Measurements from ENCODE around the gene DCAF10. TPM values are rescaled to one million over a fixed set of nuclear protein-coding genes. Genes with fewer than 3 reads are reported as not detected.

Gene DCAF10
- total RNA-seq (2021; fragmentation: NEBNext Ultra II Directional; extraction: Animal tissue kit (Norgen Biotek cat#: 25700)): 11.1 and 15.0 TPM in 2 replicates
- polyA plus RNA-seq (2011; rRNA removed): 6.7 and 7.1 TPM in 2 replicates
- 6.3 TPM for polyA plus RNA-seq (2011; cell fraction: cytosol; rRNA removed)
- 6.5 TPM for polyA plus RNA-seq (2011; cell fraction: nucleus; rRNA removed)
- 8.2 to 12.1 TPM (median 10.5 TPM) in 4 replicates for polyA plus RNA-seq (2012, experiment 1 of 2)
- 2.2 TPM for polyA plus RNA-seq (2012, experiment 2 of 2)
- 8.3 TPM for polyA plus RNA-seq (2013, experiment 1 of 2)
- polyA plus RNA-seq (2013, experiment 2 of 2): 7.4 TPM
- polyA minus RNA-seq (2011; rRNA and poly(A)+ RNA removed): 30.9 and 32.1 TPM in 2 replicates
- polyA minus RNA-seq (2011; cell fraction: cytosol; rRNA and poly(A)+ RNA removed): 11.1 TPM
- polyA minus RNA-seq (2011; cell fraction: nucleus; rRNA and poly(A)+ RNA removed): 25.4 TPM
- long read RNA-seq, experiment 1, partial matches to known transcripts: 1 of 17 reads
- long read RNA-seq, experiment 1, other reads (novel, unspliced or antisense): 13 of 17 reads
- long read RNA-seq, experiment 2, partial matches to known transcripts: 0 of 2 reads
- long read RNA-seq, experiment 2, other reads (novel, unspliced or antisense): 2 of 2 reads

- Histone ChIP-seq H2BK120ac (replicated peaks; ENCODE audit: low read depth, low read length) (no peak within 1 kb of the TSS), H2AFZ (ENCODE audit: low read length) (peak within 1 kb of the TSS; percentile 99), H4K8ac (ENCODE audit: extremely low read depth, insufficient read depth, low read length) (peak within 1 kb of the TSS; percentile 93; the same call in 1 of the 2 replicates), H3K27me3 (replicated peaks in 1 of 4; ENCODE audit: control insufficient read depth in 3 of 4, extremely low read depth in 1 of 4, insufficient read depth in 3 of 4, low read length in 3 of 4) (no peaks in the 10 kb centered on the region), H4K5ac (ENCODE audit: insufficient read length, low read depth, low read length) (peak within 1 kb of the TSS; percentile 96), H3K4me2 (ENCODE audit: insufficient read depth in 1 of 2, low read depth in 2 of 2, low read length in 2 of 2) (peak within 1 kb of the TSS; percentile 95 to 100), H4K91ac (replicated peaks; ENCODE audit: insufficient read length, low read length) (peak within 1 kb of the TSS; percentile 81), H3K9me3 (ENCODE audit: insufficient read depth in 2 of 2, low read depth in 1 of 2, low read length in 1 of 2) (no peaks in the 10 kb centered on the region), H2BK12ac (ENCODE audit: low read depth, low read length) (no peak within 1 kb of the TSS), H3K23ac (ENCODE audit: insufficient read length) (no peak within 1 kb of the TSS), H3K4me3 (ENCODE audit: extremely low read depth in 1 of 4, insufficient read depth in 2 of 4, low read depth in 3 of 4, low read length in 4 of 4) (peak within 1 kb of the TSS; percentile 70 to 97 (median 83)), H3K14ac (ENCODE audit: insufficient read length) (no peak within 1 kb of the TSS), H2AK5ac (ENCODE audit: low read depth, low read length) (no peak within 1 kb of the TSS), H3K9ac (replicated peaks in 1 of 4; ENCODE audit: extremely low read depth in 1 of 4, low read depth in 3 of 4, low read length in 3 of 4) (peak within 1 kb of the TSS; percentile 75 to 94 (median 92)), H3K4ac (replicated peaks; ENCODE audit: insufficient read length, low read depth, low read length) (peak within 1 kb of the TSS; percentile 88), H3K18ac (ENCODE audit: extremely low read depth, low read length) (peak within 1 kb of the TSS; percentile 60; the same call in 1 of the 2 replicates), H3K23me2 (ENCODE audit: low read depth, low read length) (peaks cover 6% of the 10 kb centered on the region; the same call in 1 of the 2 replicates), H2BK20ac (ENCODE audit: low read length) (no peak within 1 kb of the TSS), H3K4me1 (replicated peaks in 1 of 4; ENCODE audit: control insufficient read depth in 3 of 4, insufficient read depth in 4 of 4, low read length in 3 of 4) (peaks cover 2 to 11% (median 5%) of the 10 kb centered on the region in 4 experiments; a peak in 6 of 7 replicates), H2BK15ac (ENCODE audit: low read length) (no peak within 1 kb of the TSS), H3K27ac (ENCODE audit: low read depth, low read length) (peak within 1 kb of the TSS; percentile 58), H3K79me2 (ENCODE audit: control insufficient read depth in 1 of 2, insufficient read depth in 2 of 2, low read length in 2 of 2) (peaks cover 0 to 24% of the 10 kb centered on the region in 2 experiments; a peak in 2 of 4 replicates), H3K36me3 (ENCODE audit: control insufficient read depth in 2 of 4, insufficient read depth in 4 of 4, low read length in 3 of 4) (no peaks in the 10 kb centered on the region), H4K20me1 (replicated peaks in 1 of 2; ENCODE audit: control insufficient read depth in 1 of 2, insufficient read depth in 2 of 2, low read length in 2 of 2) (peaks cover 4 to 8% of the 10 kb centered on the region in 2 experiments), H3K56ac (replicated peaks; ENCODE audit: insufficient read length, low read depth, low read length) (peak within 1 kb of the TSS; percentile 55), H2BK5ac (ENCODE audit: low read depth, low read length) (peak within 1 kb of the TSS; percentile 35), H3K79me1 (ENCODE audit: low read depth, low read length) (peaks cover 2% of the 10 kb centered on the region; the same call in 1 of the 2 replicates)
- ChIA-PET POLR2A (ENCODE audit: partially characterized antibody) (interaction anchor here (0.7 to 2.2 kb wide), 11 partner anchors 11 to 315 kb away, joined by 3 to 20 read pairs (median 3); partner anchors contain the start of genes EXOSC3, POLR1E, TOMM5 and TRMT10B), CTCF (ENCODE audit: partially characterized antibody) (interaction anchor here (0.7 to 2.0 kb wide), 3 partner anchors 14 to 27 kb away, joined by 3 to 10 read pairs (median 5); partner anchors contain the start of gene EXOSC3)
- DNase-seq (ENCODE audit: low read depth in 1 of 2, low spot score in 2 of 2) (peak; percentile 58 to 99), FAIRE-seq (no peak)
- WGBS, 2 experiments (ENCODE audit: extremely low coverage in 1 of 2, insufficient coverage in 1 of 2, insufficient read length in 1 of 2, insufficient replicate concordance in 2 of 2, low coverage in 1 of 2, low lambda C conversion rate in 2 of 2, missing lambda C conversion rate in 1 of 2): 1% methylated on average over 46 of the region's 72 CpGs; no CpG with 5 or more reads in 1 of the 2 experiments
- no peak for TF ChIP-seq NANOG (IDR thresholded peaks at IDR 0.05; ENCODE audit: insufficient read depth, low read depth, low read length, poor library complexity, severe bottlenecking)
- no peak for TF ChIP-seq TEAD4 (IDR thresholded peaks at IDR 0.05; ENCODE audit: low read depth, low read length)
- no peak for TF ChIP-seq SUZ12 (IDR thresholded peaks at IDR 0.05; ENCODE audit: low read length)
- peak; percentile 84 for TF ChIP-seq PHF8 (conservative IDR thresholded peaks at IDR 0.05; ENCODE audit: low read depth, low read length)
- TF ChIP-seq CHD2 (IDR thresholded peaks at IDR 0.05; ENCODE audit: low read length): peak; percentile 62; the same call in 1 of the 2 replicates
- peak; percentile 73 for TF ChIP-seq CREB1 (IDR thresholded peaks at IDR 0.05)
- peak; percentile 59; the same call in 1 of the 2 replicates for TF ChIP-seq E2F6 (IDR thresholded peaks at IDR 0.05)
- no peak for TF ChIP-seq NRF1 (IDR thresholded peaks at IDR 0.05; ENCODE audit: low read depth, low read length)
Measured at GRCh38 chr9:37800631-37801286, at the start of gene DCAF10. Gene DCAF10, plus strand, starts transcription at chr9:37800797. Its CDS starts 70 bp downstream, at chr9:37800867.

Data from H1 (cell line).